ENCODE data around the gene EDN2. TPM values are rescaled to one million over a fixed set of nuclear protein-coding genes. Genes with fewer than 3 reads are reported as not detected.

Gene EDN2
- total and polyA plus RNA-seq, 4 donors, result 0.10 to 0.13 TPM; not detected in 2

DNA sequence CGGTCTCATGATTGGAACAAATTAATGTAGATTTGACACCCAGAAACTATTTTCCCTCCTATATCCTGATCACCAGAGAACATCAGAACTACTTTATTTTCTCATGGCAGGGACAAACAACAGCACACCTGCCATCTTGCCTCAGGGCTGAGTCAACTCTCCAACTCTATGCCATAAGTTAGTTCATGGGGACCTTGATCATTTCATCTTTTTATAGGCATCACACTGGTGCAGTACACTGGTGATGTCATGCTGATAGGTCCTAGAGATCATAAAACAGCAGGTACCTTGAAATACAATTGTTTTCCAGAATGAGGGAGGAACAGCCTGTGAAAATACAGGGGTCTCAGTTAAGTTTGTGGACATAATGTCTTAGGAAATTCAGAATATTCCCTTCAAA lies 45.8 kb downstream of the EDN2 start:
- no peaks in the 10 kb centered on the region for H3K36me3 ChIP-seq (ENCODE audit: control insufficient read depth in 4 of 4, insufficient read depth in 3 of 4, low read depth in 1 of 4, low read length in 3 of 4)
- DNase-seq (ENCODE audit: low spot score), result no peak

DNA sequence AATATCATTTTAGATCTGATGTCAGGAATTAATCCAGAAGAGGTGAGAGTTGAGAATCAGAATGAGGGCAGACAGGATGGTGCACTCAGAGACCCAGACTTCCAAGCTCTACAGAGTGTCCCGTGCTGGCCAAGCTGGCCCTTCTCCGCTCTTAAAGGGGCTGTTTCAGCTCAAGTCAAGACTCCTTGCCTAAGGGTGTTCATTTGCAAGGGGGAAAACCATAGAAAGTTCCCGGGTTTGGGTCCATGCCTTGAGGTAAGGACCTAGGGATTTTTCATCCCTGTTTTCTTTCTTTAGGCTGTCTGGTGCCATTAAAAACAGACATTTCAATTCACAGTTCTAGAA lies 47.5 kb downstream of the EDN2 start:
- no peaks in the 10 kb centered on the region for H3K9me3 ChIP-seq (ENCODE audit: control insufficient read depth in 4 of 4, low read length in 3 of 4)
- no peak overlapping the region for H3K4me3 ChIP-seq (ENCODE audit: low read depth in 1 of 3, low read length in 3 of 3)
- TF ChIP-seq SP1 (IDR thresholded peaks at IDR 0.05), result no peak
- TF ChIP-seq FOXA2 (IDR thresholded peaks at IDR 0.05), result no peak
- TF ChIP-seq JUND (IDR thresholded peaks at IDR 0.05), result no peak
- TF ChIP-seq, protein P1, sequence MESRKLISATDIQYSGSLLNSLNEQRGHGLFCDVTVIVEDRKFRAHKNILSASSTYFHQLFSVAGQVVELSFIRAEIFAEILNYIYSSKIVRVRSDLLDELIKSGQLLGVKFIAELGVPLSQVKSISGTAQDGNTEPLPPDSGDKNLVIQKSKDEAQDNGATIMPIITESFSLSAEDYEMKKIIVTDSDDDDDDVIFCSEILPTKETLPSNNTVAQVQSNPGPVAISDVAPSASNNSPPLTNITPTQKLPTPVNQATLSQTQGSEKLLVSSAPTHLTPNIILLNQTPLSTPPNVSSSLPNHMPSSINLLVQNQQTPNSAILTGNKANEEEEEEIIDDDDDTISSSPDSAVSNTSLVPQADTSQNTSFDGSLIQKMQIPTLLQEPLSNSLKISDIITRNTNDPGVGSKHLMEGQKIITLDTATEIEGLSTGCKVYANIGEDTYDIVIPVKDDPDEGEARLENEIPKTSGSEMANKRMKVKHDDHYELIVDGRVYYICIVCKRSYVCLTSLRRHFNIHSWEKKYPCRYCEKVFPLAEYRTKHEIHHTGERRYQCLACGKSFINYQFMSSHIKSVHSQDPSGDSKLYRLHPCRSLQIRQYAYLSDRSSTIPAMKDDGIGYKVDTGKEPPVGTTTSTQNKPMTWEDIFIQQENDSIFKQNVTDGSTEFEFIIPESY (IDR thresholded peaks at IDR 0.05), result no peak
- TF ChIP-seq, protein P2, sequence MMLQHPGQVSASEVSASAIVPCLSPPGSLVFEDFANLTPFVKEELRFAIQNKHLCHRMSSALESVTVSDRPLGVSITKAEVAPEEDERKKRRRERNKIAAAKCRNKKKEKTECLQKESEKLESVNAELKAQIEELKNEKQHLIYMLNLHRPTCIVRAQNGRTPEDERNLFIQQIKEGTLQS (IDR thresholded peaks at IDR 0.05), result no peak
- H3K4me1 ChIP-seq (ENCODE audit: control insufficient read depth in 4 of 4, insufficient read depth in 4 of 4, low read length in 3 of 4), result peaks cover 0 to 12% (median 5%) of the 10 kb centered on the region in 4 donors
- peaks cover 0 to 3% (median 0%) of the 10 kb centered on the region in 4 donors for H3K27me3 ChIP-seq (ENCODE audit: control insufficient read depth in 4 of 4, insufficient read depth in 4 of 4, low read length in 3 of 4)
- H3K27ac ChIP-seq (ENCODE audit: low read depth in 1 of 2, low read length in 2 of 2), result no peak overlapping the region
- DNase-seq (ENCODE audit: low spot score), result no peak
- H3K36me3 ChIP-seq (ENCODE audit: control insufficient read depth in 4 of 4, insufficient read depth in 3 of 4, low read depth in 1 of 4, low read length in 3 of 4), result no peaks in the 10 kb centered on the region
- H3K9ac ChIP-seq (ENCODE audit: low read depth in 1 of 2, low read length in 2 of 2), result no peak overlapping the region
- WGBS, result 78% methylated on average over 3 of the region's 3 CpGs

More for the DNA sequence above, 45.8 kb downstream of the EDN2 start:
- TF ChIP-seq RXRA (IDR thresholded peaks at IDR 0.05), result no peak
- TF ChIP-seq GABPA (IDR thresholded peaks at IDR 0.05 in 1 of 2, conservative IDR thresholded peaks at IDR 0.05 in 1 of 2), result no peak
- TF ChIP-seq, protein P2 (IDR thresholded peaks at IDR 0.05), result no peak
- TF ChIP-seq, protein P3, sequence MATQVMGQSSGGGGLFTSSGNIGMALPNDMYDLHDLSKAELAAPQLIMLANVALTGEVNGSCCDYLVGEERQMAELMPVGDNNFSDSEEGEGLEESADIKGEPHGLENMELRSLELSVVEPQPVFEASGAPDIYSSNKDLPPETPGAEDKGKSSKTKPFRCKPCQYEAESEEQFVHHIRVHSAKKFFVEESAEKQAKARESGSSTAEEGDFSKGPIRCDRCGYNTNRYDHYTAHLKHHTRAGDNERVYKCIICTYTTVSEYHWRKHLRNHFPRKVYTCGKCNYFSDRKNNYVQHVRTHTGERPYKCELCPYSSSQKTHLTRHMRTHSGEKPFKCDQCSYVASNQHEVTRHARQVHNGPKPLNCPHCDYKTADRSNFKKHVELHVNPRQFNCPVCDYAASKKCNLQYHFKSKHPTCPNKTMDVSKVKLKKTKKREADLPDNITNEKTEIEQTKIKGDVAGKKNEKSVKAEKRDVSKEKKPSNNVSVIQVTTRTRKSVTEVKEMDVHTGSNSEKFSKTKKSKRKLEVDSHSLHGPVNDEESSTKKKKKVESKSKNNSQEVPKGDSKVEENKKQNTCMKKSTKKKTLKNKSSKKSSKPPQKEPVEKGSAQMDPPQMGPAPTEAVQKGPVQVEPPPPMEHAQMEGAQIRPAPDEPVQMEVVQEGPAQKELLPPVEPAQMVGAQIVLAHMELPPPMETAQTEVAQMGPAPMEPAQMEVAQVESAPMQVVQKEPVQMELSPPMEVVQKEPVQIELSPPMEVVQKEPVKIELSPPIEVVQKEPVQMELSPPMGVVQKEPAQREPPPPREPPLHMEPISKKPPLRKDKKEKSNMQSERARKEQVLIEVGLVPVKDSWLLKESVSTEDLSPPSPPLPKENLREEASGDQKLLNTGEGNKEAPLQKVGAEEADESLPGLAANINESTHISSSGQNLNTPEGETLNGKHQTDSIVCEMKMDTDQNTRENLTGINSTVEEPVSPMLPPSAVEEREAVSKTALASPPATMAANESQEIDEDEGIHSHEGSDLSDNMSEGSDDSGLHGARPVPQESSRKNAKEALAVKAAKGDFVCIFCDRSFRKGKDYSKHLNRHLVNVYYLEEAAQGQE (IDR thresholded peaks at IDR 0.05), result no peak
- TF ChIP-seq HNF4G (IDR thresholded peaks at IDR 0.05), result no peak
- no peak for TF ChIP-seq FOXA2 (IDR thresholded peaks at IDR 0.05)
- no peak for TF ChIP-seq RAD21 (IDR thresholded peaks at IDR 0.05)
- TF ChIP-seq JUND (IDR thresholded peaks at IDR 0.05), result no peak
- TF ChIP-seq NR2F2 (IDR thresholded peaks at IDR 0.05), result no peak
- TF ChIP-seq TAF1 (conservative IDR thresholded peaks at IDR 0.05), result no peak
- TF ChIP-seq, protein P4, sequence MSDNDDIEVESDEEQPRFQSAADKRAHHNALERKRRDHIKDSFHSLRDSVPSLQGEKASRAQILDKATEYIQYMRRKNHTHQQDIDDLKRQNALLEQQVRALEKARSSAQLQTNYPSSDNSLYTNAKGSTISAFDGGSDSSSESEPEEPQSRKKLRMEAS (IDR thresholded peaks at IDR 0.05), result no peak
- TF ChIP-seq, protein P1 (IDR thresholded peaks at IDR 0.05), result no peak
- WGBS, result 97% methylated on average over 1 of the region's 1 CpG
- Histone ChIP-seq H3K4me1 (ENCODE audit: control insufficient read depth in 4 of 4, insufficient read depth in 4 of 4, low read length in 3 of 4) (no peaks in the 10 kb centered on the region), H3K9ac (ENCODE audit: low read depth in 1 of 2, low read length in 2 of 2) (no peak overlapping the region), H3K9me3 (ENCODE audit: control insufficient read depth in 4 of 4, low read length in 3 of 4) (no peaks in the 10 kb centered on the region), H3K27ac (ENCODE audit: low read depth in 1 of 2, low read length in 2 of 2) (no peak overlapping the region), H3K27me3 (ENCODE audit: control insufficient read depth in 4 of 4, insufficient read depth in 4 of 4, low read length in 3 of 4) (peaks cover 0 to 3% (median 0%) of the 10 kb centered on the region in 4 donors), H3K4me3 (ENCODE audit: low read depth in 1 of 3, low read length in 3 of 3) (no peak overlapping the region)

Measured in liver (tissue), 9 donors.